A549 treated with ZK216348 at 1 μM for 4 hours (cell line): ENCODE measurements around the gene SELENOO. TPM values are rescaled to one million over a fixed set of nuclear protein-coding genes. Genes with fewer than 3 reads are reported as not detected.

Source experiments
- total RNA-seq: library from RNA; stranded (reverse); fragments of 200-300 nt; extraction: Qiagen RNA extraction; gene quantifications from 5 replicates; pipeline ENCODE4 v1.2.3, GENCODE V29; 2022; ENCODE audit warnings: low read depth

SELENOO gene, protein sequence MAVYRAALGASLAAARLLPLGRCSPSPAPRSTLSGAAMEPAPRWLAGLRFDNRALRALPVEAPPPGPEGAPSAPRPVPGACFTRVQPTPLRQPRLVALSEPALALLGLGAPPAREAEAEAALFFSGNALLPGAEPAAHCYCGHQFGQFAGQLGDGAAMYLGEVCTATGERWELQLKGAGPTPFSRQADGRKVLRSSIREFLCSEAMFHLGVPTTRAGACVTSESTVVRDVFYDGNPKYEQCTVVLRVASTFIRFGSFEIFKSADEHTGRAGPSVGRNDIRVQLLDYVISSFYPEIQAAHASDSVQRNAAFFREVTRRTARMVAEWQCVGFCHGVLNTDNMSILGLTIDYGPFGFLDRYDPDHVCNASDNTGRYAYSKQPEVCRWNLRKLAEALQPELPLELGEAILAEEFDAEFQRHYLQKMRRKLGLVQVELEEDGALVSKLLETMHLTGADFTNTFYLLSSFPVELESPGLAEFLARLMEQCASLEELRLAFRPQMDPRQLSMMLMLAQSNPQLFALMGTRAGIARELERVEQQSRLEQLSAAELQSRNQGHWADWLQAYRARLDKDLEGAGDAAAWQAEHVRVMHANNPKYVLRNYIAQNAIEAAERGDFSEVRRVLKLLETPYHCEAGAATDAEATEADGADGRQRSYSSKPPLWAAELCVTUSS
- 9.5 to 23.6 TPM (median 18.4 TPM) in 5 replicates for total RNA-seq

DNA sequence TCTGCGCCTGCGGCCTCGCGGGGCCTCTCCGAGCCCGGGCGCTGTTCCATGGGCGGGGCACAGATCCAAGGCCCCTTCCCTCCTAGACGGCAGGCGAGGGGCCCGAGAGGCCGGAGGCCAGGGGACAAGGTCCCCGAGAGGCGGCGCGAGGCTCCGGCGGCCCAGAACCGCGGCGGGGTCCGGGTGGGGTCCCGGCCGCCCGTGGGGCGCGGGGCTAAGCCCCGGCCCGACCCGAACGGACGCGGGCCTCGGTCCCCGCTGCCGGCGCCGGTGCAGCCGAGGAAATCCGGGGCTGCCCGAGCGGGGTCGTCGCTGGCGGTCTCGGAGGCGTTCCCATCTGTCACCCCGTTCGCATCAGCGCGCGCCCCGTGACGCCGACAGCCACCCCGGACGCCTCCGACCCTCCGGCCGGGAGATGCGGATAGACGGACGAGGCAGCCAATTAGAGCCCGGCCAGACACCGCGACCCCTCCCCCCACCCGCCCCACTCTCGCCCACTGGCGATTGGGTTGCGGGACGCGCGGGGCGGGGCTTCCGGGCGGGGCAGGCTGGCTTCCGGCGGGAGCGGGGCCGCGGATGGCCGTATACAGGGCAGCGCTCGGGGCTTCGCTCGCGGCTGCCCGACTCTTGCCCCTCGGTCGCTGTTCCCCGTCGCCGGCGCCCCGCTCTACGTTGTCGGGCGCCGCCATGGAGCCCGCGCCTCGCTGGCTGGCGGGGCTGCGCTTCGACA, at the start of gene SELENOO:
Gene SELENOO (plus strand): TSS at position 551 of the 730 bp plus-strand sequence. CDS start 26 bp downstream, at position 577.

DNA sequence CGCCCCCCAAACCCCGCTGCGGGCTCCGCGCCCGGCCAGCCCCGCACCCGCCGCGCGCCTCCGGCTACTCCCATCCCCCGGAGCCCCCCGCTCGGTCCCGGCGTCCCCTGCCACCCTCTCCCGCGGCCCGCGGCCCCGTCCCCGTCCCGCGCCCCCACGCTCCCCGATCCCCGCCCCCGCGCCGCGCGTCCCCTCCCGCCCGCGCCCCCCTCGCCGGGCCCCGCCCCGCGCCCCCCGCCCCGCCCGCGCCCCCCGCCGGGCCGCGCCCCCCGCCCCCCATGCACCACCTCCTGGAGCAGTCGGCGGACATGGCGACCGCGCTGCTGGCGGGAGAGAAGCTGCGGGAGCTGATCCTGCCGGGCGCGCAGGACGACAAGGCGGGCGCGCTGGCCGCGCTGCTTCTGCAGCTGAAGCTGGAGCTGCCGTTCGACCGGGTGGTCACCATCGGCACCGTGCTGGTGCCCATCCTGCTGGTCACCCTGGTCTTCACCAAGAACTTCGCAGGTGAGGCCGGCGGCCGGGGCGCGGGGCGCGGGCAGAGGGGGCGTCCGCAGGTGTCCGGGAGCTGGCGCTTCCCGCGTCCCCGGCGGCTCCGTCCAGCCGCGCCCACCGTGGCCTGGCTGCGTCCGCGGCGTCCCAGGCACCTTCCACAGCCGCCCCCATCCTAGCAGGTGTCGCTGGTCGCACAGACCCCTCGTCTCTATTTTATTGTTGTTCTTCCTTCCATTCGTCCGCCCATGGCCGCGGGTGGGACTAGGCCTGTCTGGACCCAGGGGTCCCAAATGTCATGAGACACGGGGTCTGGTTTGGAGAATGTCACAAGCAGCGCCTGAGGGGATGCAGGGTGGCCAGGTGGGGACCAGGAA, 30.1 kb upstream of the SELENOO start, which contains the start of gene PANX2:
Gene PANX2 (plus strand): TSS at position 279 of the 866 bp plus-strand sequence. CDS start 0 bp downstream, at position 279.

DNA sequence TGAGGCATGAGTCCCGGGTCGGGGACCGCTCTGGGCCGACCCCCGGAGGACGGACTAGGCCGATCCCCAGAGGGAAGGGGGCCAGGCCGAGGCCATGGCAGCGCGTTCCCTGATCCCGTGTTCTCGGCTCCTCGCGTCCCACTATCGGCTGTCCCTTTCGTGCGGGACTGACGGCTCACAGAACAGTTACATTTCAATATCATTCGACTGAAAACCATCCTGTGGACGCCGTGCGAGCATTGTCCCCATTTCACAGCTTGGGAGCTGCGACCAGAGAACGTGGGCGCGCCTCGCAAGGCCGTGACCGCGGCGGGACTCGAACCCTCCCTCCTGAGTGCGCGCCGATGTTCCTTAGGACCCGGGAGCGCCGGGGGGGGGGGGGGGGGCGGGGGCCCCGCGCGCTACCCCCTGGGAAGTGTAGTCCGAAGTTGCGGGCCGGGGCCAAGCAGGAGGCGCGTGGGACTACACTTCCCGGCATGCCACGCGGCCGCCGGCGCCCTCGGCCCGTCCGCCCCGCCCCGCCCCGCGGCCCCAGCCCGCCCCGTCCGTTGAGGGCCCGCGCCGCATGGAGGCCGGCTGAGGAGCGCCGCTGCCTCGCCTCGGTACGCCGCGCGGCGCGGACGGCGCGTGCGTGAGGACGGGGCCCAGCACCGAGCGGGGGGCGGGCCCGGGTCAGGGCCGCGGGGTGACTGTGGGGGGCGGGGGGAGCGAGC, 15.3 kb upstream of the SELENOO start, which contains the start of gene TRABD:
Gene TRABD (plus strand): TSS at position 539 of the 713 bp plus-strand sequence. CDS start 7,148 bp downstream, outside the sequence.

DNA sequence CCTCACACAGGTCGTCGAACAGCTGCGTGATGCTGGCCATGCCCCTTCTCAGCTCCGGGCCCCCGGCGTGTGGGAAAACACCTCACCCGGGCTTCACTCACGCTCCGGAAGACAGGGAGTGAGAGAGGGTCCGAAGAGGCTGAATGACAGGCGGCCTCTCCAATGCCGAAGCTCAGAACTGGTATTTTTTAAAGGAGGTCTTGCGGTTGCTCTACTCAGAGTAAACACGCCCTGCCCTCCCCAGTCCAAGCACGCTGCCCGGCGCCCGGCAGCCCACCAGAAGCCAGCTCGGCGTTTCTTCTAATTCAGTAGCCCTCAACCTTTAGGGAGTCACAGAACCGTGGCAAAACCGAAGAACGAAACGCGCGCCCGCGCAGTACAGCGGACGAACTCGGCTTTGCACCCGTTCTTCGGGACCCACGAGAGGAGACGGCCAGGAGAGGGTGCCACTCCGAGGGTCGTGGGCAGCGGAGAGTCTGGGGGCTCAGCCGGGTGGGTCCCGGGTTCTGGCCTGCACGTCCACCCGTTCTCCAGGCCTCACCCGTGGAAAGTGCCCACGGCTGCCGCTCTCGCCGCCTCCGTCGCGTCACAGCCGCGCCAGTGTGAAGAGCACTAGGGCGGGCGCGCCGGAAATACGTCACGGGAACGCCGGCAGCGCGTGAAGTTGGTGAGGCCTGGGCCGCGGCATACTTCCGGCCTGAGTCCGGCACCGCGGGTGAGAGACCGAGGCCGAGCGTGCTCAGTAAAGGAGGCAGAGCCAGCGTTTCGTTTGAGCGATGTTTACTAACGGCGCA, 43.8 kb downstream of the SELENOO start, which contains the start of gene TUBGCP6:
Gene TUBGCP6 (minus strand): TSS at position 604 of the 794 bp plus-strand sequence. CDS start 564 bp downstream, at position 40.

DNA sequence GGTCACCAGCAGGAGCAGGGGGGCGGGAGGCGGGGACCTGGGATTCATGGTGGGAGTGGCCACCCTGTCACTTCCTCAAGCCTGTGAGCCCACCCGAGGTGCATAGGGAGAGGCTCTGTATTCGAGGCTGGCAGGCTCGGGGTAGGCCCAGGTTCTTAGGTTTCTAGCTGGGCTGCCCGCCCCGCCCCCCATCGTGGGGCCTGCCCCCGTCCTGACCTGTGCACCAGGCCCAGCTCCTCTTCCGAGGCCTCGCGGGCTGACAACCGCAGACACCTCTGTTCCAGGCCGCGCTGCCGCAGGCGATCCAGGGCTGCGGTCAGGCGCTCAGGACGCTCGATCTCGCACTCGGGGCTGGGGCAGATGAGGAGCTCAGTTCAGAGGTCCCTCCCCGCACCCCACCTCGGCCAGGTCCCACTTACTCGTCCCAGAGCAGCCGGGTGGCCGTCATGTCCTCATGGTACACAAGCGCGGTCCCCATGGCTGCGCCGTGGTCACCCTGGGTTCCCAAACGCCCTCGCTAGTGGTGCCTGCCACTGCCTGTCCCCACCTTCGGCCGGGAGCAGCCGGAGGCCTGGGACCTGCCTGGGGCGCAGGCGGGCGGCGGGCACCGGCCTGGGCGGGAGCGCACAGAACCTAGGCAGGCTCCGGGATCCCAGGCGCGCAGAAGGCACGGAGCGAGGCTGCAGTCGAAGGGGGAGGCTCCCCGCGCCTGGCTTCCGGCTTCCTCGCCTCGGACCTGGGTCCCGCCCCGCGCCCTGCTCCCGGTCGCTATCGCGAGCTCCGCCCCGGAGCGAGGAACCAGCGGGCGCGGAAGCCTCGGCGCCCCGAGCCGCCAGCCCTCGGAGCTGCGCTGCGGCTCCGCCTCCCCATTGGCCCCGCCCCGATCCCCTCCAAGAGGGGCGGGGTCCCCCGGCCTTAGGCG, 50.0 kb downstream of the SELENOO start, which contains the start of gene HDAC10:
Gene HDAC10 (minus strand): TSS at position 711 of the 922 bp plus-strand sequence. CDS start 233 bp downstream, at position 478.

GRCh38 chr22:50261615-50262459, 61.0 kb downstream of the SELENOO start, which contains the start of gene MAPK12:
MAPK12 (minus strand) TSS chr22:50261683; CDS start chr22:50261509, 174 bp downstream.

Other genes with a start within 250 kb of the SELENOO start
- gene PIM3, start 240.2 kb upstream of the SELENOO start, total RNA-seq = 23.0 to 64.0 TPM (median 52.7 TPM) in 5 replicates
- 0.06 TPM in 1 of 5 replicates, not detected in the others for gene IL17REL, start 188.2 kb upstream of the SELENOO start, total RNA-seq
- gene TTLL8, start 142.7 kb upstream of the SELENOO start, total RNA-seq = not detected in 5 replicates
- 0.04 to 0.08 TPM in 2 of 5 replicates, not detected in the others for gene MLC1, start 115.6 kb upstream of the SELENOO start, total RNA-seq
- gene MOV10L1, start 111.0 kb upstream of the SELENOO start, total RNA-seq = not detected in 5 replicates
- 3.7 to 7.7 TPM (median 7.1 TPM) in 5 replicates for gene PANX2, start 30.3 kb upstream of the SELENOO start, total RNA-seq
- 17.4 to 41.6 TPM (median 34.7 TPM) in 5 replicates for gene TRABD, start 15.1 kb upstream of the SELENOO start, total RNA-seq
- 4.5 to 13.6 TPM (median 11.5 TPM) in 5 replicates for gene TUBGCP6, start 44.0 kb downstream of the SELENOO start, total RNA-seq
- 5.7 to 14.6 TPM (median 10.7 TPM) in 5 replicates for gene HDAC10, start 50.3 kb downstream of the SELENOO start, total RNA-seq
- 17.0 to 30.2 TPM (median 24.5 TPM) in 5 replicates for gene MAPK12, start 60.7 kb downstream of the SELENOO start, total RNA-seq
- gene MAPK11, start 69.4 kb downstream of the SELENOO start, total RNA-seq = 3.8 to 7.8 TPM (median 6.5 TPM) in 5 replicates
- gene PLXNB2, start 106.6 kb downstream of the SELENOO start, total RNA-seq = 62.3 to 128 TPM (median 115 TPM) in 5 replicates
- 1.6 to 4.3 TPM (median 3.6 TPM) in 5 replicates for gene DENND6B, start 126.0 kb downstream of the SELENOO start, total RNA-seq
- gene PPP6R2, start 142.3 kb downstream of the SELENOO start, total RNA-seq = 8.2 to 15.9 TPM (median 12.4 TPM) in 5 replicates